Measurements from ENCODE around the gene SYNPO2.

The SYNPO2 gene

GRCh38 chr4:118904935-118905334, 16.3 kb downstream of the SYNPO2 start:
- TF ChIP-seq CTCF (IDR thresholded peaks at IDR 0.05; ENCODE audit: low read depth, low read length) = no peak
- DNase-seq (ENCODE audit: extremely low read depth, low read depth) = no peak

GRCh38 chr4:118905566-118905965, 16.9 kb downstream of the SYNPO2 start:
- DNase-seq (ENCODE audit: extremely low read depth, low read depth) = no peak
- no peak for TF ChIP-seq CTCF (IDR thresholded peaks at IDR 0.05; ENCODE audit: low read depth, low read length)

- no peak for DNase-seq (ENCODE audit: extremely low read depth, low read depth)
- no peak for TF ChIP-seq CTCF (IDR thresholded peaks at IDR 0.05; ENCODE audit: low read depth, low read length)
These were observed 20.7 kb downstream of the SYNPO2 start for GRCh38 chr4:118909173-118909956.

GRCh38 chr4:118910221-118910620, 21.6 kb downstream of the SYNPO2 start:
- TF ChIP-seq CTCF (IDR thresholded peaks at IDR 0.05; ENCODE audit: low read depth, low read length) = no peak
- DNase-seq (ENCODE audit: extremely low read depth, low read depth) = no peak

- TF ChIP-seq CTCF (IDR thresholded peaks at IDR 0.05; ENCODE audit: low read depth, low read length) = no peak
- DNase-seq (ENCODE audit: extremely low read depth, low read depth) = no peak
These were observed 22.6 kb downstream of the SYNPO2 start for GRCh38 chr4:118911238-118911703.

- no peak for DNase-seq (ENCODE audit: extremely low read depth, low read depth)
- no peak for TF ChIP-seq CTCF (IDR thresholded peaks at IDR 0.05; ENCODE audit: low read depth, low read length)
These were observed 26.8 kb downstream of the SYNPO2 start for GRCh38 chr4:118915468-118915867.

GRCh38 chr4:118916691-118917289, 28.1 kb downstream of the SYNPO2 start:
- no peak for TF ChIP-seq CTCF (IDR thresholded peaks at IDR 0.05; ENCODE audit: low read depth, low read length)
- DNase-seq (ENCODE audit: extremely low read depth, low read depth) = no peak

Measured in AG09319 (cell line).